RPMI8226 (cell line): ENCODE results near the gene OR2M2.

Experiments used
- DNase-seq: peaks from one replicate; pipeline ENCODE4 v3.0.0-alpha.2; 2015

OR2M2 gene, protein sequence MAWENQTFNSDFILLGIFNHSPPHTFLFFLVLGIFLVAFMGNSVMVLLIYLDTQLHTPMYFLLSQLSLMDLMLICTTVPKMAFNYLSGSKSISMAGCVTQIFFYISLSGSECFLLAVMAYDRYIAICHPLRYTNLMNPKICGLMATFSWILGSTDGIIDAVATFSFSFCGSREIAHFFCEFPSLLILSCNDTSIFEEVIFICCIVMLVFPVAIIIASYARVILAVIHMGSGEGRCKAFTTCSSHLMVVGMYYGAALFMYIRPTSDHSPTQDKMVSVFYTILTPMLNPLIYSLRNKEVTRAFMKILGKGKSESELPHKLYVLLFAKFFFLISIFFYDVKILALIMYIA

DNA sequence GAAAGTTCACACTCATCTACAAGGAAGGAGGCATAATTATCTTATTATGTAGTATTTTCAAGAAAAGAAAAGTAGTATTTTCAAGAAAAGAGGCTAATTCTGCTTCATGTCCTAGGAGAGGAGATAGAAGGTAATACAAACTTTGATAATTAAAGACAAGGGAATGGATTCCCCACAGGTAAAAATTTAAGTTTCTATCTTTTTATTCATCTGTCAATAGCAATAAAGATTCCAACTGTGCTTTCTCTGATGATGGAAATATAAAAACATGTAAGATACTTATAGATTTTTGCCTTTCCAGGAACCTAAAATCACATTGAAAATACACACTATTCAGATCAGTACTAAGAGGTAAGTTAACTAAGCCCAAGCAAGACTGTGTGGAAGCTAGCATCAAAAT, at the start of gene OR2M2:
TSS of gene OR2M2 (plus strand) at position 301 of the 400 bp plus-strand sequence. CDS start 5,165 bp downstream, outside the sequence.
- no peak for DNase-seq

DNA sequence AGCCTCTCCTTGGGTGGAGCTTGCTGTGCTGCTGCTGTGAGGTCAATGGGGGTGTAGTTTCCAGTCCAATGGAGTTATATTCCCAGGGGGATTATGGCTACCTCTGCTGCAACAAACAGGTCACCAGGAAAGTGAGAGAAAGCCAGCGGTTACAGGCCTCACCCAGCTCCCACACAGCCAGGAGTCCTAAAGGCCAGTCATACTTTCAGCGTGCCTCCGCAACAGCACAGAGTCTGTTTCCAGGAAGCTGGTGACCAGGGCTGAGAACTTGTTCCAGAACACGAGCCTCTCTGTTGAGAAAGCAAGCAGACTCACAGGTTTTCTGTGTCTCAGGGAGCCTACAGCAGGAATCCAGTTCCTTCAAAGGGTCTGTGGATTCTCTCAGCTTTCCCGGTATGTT, 47.0 kb upstream of the OR2M2 start:
- DNase-seq: no peak

DNA sequence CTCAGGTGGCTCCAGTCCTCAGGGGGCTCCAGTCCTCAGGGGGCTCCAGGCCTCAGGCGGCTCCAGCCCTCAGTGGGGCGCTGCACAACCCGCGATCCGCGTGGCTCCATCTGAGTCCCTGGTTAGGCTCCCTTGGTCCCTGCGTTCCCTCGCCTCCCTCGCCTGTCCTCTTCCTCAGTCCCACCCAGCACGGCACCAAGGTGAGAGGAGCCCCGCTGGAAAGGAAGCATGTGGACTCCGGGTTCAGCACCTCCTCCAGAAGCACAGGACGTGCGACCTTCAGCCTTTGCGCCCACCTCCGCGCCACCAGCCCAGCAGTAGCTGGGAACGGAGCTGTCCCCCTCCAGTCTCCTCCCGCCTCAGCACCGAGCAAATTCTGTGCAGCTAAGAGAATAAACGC, 37.8 kb upstream of the OR2M2 start:
- no peak for DNase-seq

DNA sequence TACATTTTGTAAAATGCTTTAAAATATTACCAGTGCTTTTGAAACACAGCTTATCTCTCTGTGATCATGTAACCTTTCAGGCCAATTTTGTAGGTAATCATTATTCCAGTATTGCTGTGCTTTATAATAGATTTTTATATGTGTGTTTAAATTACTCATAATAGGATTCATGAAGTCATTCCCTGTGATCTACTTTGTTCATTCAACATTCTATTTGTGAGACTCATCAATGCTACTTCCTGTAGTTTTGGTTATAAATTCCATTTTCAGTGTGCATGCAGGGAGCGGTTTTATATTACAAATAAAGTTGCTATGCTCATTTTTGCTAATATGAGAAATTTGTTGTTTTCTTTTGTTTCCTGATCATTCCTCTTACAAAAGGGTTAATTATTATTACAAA, 33.8 kb upstream of the OR2M2 start:
- DNase-seq: no peak

DNA sequence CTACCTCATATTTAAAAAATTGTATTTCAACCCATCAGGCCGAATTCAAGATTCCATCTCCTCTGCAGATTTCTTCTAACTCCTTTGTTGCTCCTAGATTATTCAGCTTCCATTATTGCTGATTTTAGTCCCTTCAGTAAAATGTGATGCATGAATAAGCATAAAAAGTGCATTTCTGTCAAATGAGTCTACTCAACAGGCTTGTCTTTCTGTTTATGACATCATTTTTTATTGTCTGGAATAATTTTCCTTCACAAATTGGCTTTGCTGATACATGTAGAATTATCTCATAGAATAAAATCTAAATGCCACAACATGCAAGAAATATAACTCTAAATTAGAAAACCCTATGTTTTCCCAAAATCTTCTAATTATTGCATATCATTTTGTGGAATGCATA, 31.3 kb upstream of the OR2M2 start:
- DNase-seq: no peak

DNA sequence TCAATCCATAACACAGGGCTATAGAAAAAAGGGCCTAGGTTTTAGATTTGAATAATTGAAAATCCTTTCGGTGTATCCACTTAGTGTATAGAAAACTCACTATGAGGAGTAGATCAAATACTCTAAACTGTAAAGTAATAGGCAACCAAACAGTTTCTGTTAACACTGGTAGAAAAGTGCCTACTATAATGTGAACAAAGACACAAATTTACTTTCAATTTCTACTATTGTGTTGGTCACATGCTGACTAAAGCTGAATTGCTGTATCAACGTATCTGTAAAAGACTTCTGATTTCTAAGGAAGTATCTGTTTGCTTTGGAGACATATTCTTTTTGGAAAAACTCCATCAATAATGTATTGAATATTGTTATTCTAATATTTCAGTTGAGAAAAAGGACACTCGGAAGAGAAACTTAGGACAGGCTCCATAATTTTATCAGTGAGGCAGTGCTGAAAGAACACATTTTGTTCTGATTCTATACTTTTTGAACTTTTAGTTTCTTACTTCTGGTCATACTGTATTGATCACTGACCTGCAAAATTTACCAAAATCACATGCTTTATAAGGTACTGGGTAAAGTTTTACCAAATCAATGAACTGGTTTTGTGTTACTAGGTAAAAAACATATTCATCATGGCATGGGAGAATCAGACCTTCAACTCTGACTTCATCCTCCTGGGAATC, 30.0 kb upstream of the OR2M2 start, which contains the start of gene OR2M5:
TSS of gene OR2M5 (plus strand) at position 636 of the 686 bp plus-strand sequence. CDS start at position 636, 0 bp downstream.
- DNase-seq: no peak

DNA sequence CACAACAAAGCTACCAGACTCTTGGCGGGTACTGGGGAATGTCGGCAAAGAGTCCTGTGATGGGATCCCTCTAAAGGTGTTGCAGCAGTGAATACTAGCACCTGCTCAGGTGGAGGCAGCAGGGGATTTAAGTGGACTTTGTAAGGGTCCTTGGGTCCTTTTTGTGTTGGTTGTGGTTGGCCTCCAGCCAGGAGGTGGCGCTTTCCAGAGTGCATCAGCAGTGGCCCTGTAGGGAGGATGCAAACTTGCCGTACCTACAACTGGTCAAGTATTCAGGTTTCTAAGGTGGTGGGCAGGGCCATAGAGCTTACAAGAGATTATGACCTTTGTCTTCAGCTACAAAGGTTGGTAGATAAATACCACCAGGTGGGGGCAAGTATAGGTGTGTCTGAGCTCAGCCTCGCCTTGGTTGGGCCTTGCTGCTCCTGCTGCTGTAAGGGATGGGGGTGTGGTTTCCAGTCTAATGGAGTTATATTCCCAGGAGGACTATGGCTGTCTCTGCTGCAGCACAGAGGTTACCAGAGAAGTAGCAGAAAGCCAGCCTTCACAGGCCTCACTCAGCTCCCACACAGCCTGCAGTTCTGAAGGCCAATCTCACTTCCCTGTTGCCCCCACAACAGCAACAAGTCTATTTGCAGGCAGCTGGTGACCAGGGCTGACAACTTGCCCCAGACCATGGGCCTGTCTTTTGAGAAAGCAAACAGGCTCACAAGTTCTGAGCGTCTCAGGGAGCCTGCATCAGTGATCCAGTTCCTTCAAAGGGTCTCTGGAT, 22.4 kb upstream of the OR2M2 start:
- DNase-seq: no peak

DNA sequence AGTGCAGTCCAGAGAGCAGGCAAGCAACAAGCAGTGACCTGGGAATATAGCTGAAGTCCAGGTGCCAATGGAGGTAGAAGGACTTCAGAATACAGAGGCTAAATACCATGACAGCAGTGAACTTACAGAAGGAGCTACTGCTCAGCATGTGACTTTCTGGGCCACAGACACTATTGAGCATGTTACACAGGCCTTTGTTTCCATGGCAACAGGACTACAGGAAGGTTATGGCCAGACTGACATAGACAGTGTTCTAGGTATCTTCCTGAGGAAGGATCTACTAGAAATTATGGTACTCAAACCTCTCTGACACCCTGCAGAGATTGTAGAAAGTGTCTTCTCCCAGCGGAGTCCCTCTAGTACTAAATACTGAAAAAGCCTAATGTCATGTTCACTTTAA, 18.7 kb upstream of the OR2M2 start:
- peak; percentile 19 for DNase-seq

DNA sequence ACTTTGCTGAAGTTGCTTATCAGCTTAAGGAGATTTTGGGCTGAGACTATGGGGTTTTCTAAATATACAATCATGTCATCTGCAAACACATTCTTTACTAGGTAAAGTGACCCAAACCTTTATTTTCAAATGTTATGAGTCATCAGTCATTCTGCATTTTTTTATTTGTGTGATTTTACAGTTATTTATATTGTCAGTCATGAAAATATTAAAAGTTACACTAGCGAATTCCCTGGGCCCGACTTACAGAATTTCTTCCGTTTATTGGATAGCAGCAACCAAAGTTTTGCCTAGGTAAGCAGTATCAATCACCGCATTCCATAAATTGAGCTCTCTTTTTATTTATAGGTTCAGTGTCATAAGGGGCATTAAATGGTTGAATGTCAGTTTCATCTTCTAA, 15.9 kb upstream of the OR2M2 start:
- no peak for DNase-seq

DNA sequence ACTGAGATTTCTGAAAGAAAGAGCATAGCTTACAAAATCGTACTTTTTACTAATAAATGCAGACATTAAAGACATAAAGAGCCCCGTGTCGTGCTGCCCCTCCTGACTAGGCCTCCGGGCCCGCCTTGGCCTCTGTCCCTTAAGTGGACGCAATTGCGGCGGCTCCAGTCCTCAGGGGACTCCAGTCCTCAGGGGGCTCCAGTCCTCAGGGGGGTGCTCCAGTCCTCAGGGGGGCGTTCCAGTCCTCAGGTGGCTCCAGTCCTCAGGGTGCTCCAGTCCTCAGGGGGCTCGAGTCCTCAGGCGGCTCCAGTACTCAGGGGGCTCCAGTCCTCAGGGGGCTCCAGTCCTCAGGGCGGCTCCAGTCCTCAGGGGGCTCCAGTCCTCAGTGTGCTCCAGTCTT, 10.6 kb upstream of the OR2M2 start:
- no peak for DNase-seq

DNA sequence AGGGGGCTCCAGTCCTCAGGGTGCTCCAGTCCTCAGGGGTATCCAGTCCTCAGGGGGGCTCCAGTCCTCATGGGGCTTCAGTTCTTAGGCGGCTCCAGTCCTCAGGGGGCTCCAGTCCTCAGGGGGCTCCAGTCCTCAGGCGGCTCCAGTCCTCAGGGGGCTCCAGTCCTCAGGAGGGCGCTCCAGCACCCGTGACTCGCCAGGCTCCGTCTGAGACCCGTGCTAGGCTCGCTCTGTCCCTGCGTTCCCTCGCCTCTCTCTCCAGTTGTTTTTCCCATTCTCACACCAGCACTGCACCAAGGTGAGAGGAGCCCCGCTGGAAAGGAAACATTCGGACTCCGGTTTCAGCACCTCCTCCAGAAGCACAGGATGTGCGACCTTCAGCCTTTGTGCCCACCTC, 9.4 kb upstream of the OR2M2 start:
- DNase-seq: no peak

DNA sequence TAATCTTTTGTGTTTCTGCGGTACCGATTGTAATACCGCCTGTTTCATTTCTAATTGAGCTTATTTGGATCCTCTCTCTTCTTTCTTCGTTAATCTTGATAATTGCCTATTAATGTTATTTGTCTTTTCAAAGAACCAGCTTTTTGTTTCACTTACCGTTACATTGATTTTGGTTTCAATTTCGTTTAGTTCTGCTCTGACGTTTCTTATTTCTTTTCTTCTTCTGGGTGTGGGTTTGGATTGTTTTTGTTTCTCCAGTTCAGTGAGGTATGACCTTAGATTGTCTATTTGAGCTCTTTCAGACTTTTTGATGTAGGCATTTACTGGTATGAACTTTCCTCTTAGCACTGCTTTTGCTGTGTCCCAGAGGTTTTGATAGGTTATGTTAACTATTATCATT, 9.4 kb downstream of the OR2M2 start:
- DNase-seq: peak; percentile 21

DNA sequence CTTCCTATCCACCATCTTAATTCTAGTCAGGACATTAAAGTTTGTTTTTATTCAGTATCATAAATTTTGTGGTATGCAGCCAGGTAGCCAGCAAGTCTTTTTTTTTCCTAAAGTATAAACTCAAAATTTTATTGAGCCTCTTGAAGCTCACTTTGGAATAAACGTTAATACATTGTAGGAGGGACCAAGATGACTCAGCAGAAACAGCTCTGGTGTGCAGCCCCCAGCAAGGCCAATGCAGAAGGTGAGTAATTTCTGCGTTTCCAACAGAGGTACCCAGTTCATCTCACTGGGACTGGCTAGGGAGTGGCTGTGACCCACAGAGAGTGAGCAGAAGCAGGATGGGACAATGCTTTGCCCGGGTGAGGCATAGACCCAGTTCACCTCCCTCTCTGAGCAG, 12.7 kb downstream of the OR2M2 start:
- no peak for DNase-seq

DNA sequence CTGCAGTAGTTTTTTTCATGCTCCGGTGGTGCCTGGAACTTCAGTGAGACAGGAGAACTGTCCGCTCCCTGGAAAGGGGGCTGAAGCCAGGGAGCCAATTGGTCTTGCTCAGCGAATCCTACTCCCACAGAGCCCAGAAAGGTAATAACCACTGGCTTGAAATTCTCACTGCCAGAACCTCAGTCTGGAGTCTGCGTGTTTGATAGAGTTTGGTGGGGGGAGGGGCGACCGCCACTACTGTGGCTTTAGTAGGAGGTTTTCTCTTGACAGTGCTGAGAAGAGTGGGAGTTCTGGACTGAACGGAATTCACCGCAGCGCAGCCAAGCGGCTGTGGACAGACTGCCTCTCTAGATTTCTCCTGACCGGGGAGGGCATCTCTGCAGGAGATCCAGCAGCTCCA, 14.4 kb downstream of the OR2M2 start:
- DNase-seq: peak; percentile 14

DNA sequence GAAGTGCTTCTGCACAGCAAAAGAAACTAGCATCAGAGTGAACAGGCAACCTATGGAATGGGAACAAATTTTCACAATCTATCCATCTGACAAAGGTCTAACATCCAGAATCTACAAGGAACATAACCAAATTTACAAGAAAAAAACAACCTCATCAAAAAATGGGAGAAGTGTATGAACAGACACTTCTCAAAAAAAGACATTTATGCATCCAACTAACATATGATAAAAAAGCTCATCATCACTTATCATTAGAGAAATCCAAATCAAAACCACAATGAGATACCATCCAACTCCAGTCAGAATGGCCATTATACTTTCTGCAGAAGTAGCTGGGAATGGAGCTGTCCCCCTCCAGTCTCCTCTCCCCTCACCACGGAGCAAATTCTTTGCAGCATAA, 19.5 kb downstream of the OR2M2 start:
- no peak for DNase-seq

DNA sequence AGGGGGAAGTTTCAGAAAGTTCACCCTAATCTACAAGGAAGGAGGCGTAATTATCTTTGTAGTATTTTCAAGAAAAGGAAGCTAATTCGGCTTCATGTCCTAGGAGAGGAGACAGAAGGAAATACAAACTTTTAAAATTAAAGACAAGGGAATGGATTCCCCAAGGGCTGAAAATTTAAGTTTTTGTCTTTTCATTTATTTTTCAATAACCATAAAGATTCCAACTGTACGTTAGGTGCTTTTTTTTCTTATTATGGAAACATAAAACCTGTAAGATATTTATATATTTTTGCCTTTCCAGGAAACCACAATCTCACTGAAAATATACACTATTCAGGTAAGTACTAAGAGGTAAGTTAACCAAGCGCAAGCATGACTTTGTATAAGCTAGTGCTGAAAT, 22.3 kb downstream of the OR2M2 start, which contains the start of gene OR2M3:
TSS of gene OR2M3 (plus strand) at position 301 of the 400 bp plus-strand sequence. CDS start 5,803 bp downstream, outside the sequence.
- DNase-seq: no peak

DNA sequence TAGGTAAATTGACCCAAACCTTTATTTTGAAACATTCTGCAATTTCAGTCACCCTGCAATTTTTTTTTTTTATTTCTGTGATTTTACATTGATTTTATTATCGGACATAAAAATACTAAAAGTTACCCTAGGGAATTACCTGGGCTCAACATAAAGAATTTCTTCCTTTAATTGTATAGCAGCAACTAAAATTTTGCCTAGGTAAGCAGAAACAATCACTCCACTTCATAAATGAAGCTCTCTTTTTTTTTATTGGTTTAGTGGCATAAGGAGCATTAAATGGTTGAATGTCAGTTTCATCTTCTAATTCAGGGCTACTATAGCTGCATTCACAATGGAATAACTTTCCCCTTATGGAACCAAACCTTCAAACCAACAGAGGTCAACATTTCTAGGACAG, 41.3 kb downstream of the OR2M2 start:
- no peak for DNase-seq

DNA sequence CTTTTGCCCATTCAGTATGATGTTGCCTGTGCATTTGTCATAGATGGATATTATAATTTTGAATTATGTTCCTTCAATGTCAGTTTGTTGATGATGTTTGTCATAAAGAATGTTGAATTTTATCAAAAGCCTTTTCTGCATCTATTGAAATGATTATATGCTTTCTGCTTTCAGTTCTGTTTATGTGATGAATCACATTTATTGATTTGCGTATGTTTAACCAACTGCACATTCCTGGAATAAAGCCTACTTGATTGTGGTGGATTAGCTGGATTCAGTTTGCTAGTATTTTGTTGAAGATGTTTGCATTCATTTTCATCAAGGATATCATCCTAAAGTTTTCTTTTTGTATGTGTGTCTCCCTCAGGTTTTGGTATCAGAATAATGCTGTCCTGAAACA, 50.9 kb downstream of the OR2M2 start:
- DNase-seq: no peak

DNA sequence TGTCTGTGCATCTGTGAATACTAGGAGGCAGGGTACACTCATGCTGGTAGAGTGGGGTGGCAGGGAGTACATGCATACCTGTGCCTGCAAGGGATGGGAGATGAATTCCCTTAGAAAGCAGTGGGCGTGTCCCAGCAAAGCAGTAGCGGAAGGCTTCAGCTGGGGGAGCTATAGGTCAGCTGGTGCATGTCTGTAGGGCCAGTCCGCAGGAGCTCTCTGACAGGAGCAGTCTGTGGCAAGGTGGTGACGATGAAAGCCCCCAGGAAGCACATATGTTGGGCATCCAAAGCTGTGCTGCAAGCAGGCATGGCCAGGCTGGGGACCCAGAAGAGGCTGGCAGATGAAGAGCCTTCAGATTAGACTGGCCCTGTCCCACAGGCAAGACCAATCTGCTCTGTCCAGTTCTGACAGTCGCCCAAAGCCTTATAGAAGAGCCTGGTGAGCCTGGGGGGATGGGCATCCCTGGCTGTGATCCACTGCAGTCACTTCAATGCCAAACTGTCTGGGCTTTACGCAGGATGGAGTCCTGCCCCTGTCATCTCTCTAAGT, 54.8 kb downstream of the OR2M2 start:
- no peak for DNase-seq
